GM12801 (cell line): ENCODE data around the gene IL32.

Source experiments
- CTCF ChIP-seq: IDR thresholded peaks from one replicate; pipeline ENCODE4 v1.5.1; 2011; ENCODE audit warnings: control low read depth; ENCODE audit not compliant: insufficient read length; ENCODE audit errors: extremely low read depth

Gene IL32

GRCh38 chr16:3113765-3114479 lies 48.5 kb downstream of the IL32 start:
- TF ChIP-seq CTCF: no peak

DNA sequence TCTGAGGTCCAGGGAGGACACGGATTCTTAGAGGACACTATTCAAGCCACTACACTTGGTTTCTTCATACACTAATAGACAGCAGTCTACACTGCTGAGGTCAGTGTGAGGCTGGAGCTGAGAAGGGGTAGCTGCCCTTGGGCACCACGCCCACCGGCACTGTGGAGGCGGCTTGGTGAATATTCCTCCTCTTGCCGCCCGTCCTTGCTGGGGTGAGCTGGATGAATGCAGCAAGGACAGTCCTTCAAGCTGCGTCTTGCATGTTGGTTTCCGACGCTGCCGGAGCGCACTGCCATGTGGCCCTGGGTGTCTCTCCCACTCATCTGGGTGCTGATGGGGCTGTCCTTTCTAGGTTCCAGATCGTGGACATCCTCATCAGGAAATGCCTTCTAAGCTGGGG lies 49.6 kb downstream of the IL32 start:
- no peak for TF ChIP-seq CTCF

- TF ChIP-seq CTCF: no peak
These were observed 50.1 kb downstream of the IL32 start for GRCh38 chr16:3115561-3115960.

DNA sequence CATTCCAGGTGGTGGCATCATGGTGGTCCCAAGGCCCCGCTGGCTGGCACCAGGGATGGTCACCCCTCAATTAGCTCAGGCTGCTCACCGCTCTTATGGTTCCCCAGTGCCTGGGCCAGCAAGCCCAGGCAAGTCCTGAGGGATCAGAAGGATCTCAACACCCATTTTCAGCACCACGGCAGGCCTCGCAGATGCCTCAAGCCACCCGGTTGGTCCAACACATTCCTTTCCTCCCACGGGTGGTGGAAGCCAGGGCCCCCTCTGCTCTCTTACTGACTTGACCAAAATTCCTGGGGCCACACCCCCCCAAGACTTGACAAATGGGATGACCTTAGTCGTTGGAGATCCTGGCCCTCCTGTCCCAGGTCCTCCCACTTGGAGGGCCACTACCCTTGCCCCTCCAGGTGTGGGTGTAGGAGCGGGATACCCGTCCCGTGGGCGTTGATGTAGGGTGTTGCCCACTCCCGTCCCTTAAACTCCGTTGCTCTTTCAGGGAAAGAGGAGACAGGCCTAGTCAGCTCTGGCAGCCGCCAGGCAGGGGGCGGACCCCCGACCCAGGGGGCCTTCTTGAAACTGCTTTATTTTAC lies 52.9 kb downstream of the IL32 start:
- TF ChIP-seq CTCF: no peak

DNA sequence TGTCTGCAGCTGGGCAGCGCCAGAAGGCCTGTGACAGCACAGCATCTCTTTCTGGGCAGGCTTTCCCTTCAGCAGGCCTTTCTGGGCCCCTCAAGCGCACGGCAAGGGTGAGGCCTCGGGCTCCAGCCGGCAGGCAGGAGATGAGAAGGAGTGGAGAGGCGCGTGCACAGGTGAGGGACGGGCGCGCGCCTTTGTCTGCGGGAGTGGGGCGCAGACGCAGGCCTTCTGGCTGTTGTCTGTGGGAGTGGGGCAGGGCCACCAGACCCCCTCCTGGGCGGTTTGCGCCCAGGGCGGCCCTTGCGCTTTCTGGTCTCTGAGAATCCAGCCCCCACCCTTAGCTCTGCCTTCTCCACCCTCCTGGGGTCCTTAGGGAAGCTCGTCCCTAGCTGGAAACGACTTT lies 53.4 kb downstream of the IL32 start:
- TF ChIP-seq CTCF: no peak
